Measurements from ENCODE around the gene THEMIS.

DNA sequence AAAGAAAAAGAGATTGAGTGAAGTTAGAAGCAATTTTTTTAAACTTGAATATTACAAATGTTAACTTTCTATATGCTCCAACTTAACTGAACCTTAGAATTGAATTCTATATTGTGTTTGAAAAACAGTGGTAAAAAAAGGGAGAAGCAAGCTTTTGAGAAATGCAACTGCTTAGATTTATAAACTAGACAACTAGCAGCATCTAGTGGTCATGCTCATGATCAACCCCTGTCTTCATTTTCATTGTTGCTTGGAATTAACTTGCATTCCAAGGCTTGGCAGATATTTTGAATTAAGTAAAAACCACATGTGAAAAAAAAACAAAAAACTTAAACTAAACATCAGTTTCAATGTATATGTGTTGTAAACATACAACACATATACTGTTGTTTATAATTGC, 210.8 kb downstream of the THEMIS start:
- no peak for TF ChIP-seq CTCF (IDR thresholded peaks at IDR 0.05 in 8 of 11, conservative IDR thresholded peaks at IDR 0.05 in 3 of 11)
- TF ChIP-seq POLR2AphosphoS5 (IDR thresholded peaks at IDR 0.05), result no peak

Data from spleen (tissue), 7 donors.